ENCODE measurements around the gene IGIP.

IGIP gene

DNA sequence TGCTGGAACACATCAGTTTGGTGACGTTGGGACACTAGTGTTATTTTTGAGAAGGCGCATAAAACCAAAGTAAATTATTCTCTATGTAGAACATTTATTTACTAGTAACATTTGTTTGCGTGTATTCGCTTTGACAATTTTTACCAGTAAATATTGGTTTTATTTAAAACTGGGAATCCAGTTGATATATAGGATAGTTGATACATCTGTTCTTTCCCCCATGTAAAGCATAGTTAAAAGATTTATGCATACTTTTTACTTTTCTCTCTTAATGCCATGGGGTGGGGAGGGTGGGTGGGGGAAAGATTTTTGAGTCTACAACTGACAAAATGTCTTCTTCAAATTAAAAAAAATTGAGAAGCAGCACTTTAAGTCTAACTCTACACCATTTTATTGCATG lies at the start of gene IGIP:
TSS of gene IGIP (plus strand) at position 301 of the 400 bp plus-strand sequence. CDS start 2,540 bp downstream, outside the sequence.
- FAIRE-seq, result no peak

DNA sequence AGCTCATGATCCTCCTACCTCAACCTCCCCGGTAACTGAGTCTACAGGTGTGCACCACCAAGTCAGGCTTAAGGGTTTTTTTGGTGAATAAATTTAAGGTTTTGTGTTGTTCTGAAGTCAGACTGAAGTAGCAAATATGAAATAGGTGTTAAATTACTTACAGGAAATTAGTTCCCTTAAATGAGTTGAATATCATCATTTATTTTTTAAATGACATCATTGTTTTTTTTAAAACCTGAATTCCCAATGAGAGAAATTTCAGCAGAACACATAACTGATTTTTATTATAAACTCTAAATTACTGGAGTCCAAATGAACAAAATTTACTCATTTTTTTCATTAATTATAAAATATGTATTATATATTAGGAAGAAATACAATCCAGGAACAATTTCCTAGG lies 49.6 kb upstream of the IGIP start:
- FAIRE-seq, result no peak

DNA sequence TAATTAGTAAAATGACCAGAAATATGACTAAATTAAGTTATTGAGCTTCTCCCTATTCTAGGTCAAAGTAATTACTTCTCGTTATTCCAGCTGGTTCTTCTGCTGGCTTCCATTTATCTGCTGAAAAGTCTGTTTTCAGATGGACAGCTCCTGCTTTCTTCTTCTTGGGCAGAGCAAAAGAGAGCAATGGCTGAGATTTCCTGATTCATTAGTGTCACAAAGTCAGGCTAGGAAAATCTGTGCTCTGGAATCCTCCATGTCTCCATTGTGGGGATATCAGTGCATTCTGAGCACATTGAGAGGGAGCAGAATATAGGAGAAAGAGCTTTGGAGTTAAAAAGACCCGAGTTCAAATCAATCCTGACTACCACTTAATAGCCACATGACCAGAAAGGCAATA lies 48.9 kb upstream of the IGIP start:
- no peak for FAIRE-seq

DNA sequence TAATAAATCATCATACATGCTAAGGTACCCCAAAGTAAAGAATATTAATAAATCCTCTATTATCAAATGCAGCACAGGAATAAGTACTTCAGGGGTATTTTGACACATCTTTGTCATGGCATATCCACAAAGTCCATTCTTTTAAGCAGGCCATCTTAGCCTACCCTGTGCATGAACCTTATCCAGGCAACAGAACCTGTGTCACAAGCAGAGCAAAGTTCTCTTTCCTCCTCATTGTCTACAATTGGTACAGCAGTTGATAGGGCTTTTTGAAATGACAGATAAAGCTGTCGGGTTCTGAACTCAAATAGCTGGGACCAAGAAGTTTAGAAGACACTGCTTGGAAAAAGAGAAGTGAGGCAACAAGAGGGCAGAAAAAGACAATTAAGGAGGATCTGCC lies 42.6 kb upstream of the IGIP start:
- no peak for FAIRE-seq

DNA sequence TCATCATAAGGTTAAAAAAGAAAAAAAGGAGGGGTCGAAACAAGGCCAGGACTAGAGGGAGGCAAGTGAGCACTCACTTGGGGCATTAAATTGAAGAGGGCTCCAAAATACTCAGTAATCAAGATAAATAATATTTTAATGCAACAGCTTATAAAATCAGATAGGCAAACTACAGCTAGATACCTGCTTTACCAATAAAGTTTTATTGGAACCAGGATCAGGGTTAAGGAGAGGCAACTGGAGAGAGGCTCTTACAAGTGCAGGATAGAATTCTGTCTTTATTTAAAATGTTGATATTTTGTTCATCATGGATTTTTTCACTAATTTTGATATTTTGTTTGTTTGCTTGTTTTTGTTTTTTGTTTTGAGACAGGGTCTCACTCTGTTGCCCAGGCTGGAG lies 42.1 kb upstream of the IGIP start:
- no peak for FAIRE-seq

DNA sequence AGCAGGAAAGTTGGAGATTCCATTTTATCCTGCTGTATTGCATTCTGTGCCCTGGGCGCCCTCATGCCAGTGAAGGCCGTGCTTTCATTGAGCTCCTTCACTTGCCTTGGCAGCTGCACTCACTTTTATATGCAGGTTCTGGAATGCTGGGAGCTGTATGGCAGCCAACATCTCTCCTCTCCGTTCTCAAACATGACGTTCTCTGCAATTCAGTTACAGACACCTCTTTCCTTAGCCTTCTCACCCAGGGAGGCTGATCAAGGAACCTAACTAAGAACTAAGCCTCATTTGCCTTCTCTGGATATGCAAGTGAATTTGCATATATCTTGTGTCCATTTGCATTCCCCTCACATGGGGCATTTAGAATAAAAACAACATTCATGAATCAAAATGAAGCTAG lies 41.2 kb upstream of the IGIP start:
- FAIRE-seq, result no peak

DNA sequence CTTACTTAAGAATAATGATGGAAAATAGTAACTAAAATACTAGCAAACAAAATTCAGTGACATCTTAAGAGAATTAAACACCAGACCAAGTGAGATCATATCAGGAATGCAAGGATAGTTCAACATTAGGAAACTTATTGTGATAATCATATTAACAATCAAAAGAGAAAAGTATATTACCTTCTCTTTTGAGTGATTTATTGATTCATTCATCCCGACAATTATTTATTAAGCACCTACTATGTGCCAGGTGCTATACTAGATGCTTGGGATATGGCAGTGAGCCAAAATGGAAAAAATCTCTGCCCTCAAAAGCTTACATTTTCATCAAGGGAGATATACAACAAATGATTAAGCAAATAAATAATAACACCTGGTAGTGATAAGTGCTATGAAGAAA lies 35.5 kb upstream of the IGIP start:
- FAIRE-seq, result no peak

DNA sequence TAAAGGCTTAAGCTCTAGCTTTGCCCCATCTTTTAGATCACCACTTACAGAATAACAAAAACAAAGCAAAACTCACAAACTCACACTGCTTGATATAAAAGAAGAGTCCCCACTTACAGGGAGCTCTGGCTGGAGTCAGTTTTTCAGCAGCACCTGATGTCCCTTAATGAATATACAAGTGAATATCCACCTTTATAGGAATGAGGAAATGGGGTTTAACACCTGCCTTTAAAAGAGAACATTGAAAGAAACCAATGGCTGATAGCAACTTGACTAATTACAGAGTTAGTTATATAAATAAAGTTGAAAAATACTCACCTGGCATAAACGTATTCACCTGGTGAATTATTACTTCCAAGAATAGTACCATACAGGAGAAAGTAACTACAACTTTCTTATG lies 32.6 kb upstream of the IGIP start:
- no peak for FAIRE-seq

DNA sequence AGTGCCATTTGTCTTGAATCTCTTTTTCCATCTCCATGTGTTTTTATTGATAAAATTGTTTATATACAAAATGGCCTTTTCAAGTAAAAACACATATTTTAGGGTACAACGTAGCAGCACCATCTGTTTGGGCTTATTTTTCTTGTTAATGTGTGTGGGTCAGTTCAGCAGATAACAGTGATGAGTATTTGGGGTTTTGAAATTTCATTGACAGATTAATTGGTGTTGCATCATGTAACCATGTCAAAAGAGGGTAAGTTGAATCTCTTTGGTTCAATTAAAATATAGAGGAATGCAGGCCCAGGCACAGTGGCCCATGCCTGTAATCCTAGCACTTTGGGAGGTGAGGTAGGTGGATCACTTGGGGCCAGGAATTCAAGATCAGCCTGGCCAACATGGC lies 31.9 kb upstream of the IGIP start:
- FAIRE-seq, result no peak

DNA sequence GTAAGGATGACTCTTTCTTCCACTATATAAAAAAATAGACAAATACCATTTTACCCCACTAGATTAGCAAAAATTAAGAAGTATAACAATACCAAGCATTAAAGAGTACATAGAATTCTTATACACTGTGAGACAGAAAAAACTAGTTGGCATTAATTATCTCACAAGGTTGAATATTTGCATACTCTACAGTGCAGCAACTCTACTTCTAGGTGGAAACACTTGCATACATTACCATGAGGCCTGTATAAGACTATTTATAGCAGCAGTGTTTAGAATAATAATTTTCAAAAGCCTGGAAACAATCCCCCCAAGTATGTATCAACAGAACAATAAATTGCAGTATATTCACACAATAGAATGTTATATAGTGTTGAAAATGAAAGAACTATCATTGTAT lies 30.8 kb upstream of the IGIP start:
- no peak for FAIRE-seq

DNA sequence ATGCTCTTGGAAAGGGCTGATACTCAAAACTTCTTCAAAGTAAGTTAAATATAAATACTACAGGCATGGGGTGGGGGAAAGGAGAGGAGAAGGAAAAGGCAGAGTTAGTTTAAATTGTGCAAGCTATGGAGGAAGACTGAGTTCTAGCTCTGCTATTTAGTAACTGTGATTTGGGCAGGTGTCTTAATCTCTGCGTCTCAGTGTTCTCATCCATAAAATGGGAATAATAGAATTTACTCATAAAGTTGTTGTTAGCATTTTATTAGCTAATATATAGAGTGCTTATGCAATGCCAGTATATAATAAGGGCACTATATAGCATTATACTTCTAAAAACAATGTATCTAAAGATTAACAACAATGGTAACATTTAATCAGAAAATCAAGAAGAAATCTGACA lies 24.6 kb upstream of the IGIP start:
- no peak for FAIRE-seq

DNA sequence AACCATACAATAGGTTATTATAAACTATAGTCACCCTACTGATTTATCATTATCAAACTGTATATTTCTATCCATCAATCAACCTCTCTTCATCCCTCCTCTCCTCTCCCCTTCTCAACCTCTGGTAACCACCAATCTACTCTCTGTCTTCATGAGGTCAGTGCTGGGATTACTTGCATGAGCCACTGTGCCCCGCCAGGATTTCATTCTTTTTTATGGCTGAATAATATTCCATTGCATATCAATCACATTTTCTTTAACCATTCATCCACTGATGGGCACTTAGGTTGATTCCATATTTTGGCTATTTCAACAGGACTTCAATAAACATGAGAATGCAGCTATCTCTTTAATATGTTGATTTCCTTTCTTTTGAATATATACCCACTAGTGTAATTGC lies 22.6 kb upstream of the IGIP start:
- FAIRE-seq, result no peak

DNA sequence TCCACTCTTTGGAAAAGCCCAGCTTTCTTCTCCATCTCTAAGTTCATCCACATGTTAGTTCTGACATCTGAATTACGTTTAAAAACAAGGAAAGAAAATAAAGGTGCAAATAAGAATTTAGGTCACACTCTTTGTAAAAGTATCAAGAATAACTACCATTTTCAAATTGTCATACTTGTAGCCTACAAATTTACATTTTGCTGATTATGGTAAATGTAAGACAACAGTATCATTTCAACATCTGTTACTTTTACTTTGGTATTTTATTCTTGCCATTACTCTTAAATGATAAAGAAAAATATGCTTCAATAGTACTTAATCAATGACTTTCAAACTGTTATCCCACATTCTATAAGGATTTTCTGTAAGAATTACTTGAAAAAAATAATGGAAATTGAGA lies 21.6 kb upstream of the IGIP start:
- no peak for FAIRE-seq

DNA sequence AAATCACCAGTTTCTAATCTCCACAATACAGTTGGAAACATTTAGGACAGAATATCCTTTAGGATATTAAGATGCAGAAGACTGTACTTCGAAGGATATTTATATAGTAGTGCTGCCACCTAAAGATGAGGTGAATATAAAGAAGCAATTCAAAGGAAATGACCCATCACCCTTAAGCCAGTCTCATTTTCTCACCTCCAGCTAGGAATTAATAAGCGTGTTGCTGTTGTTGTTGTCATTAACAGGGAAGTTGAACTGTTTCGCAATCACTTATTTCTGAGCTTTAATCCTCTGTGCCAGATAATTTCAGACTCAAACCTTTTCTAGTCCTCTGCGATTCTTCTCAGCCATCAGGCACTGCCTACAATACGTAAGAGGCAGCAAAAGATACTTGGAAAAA lies 19.6 kb upstream of the IGIP start:
- no peak for FAIRE-seq

DNA sequence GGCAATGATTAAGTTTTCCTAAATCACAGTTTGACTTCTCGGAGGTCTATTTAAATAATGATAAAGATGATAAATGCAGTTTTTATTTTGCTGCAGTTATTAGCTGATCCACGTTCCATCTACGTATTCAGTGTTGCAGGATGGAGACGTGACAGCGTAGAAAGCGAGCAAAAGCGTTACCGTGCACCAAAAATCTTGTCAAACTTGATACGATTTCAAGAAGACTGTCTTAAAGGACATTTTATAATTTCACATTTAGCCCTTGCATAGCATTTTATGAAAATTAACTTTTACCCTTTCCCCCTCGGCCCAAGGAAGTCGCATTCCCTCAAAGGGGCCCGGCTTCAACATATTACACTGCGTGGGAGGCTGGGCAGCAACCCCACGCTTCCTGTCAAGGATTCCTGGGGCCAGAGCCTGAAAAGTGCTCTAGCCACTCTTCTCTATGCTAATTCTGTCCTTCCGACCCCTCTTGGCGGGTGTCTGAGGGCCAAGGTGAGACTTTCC lies 18.9 kb upstream of the IGIP start:
- FAIRE-seq, result no peak

DNA sequence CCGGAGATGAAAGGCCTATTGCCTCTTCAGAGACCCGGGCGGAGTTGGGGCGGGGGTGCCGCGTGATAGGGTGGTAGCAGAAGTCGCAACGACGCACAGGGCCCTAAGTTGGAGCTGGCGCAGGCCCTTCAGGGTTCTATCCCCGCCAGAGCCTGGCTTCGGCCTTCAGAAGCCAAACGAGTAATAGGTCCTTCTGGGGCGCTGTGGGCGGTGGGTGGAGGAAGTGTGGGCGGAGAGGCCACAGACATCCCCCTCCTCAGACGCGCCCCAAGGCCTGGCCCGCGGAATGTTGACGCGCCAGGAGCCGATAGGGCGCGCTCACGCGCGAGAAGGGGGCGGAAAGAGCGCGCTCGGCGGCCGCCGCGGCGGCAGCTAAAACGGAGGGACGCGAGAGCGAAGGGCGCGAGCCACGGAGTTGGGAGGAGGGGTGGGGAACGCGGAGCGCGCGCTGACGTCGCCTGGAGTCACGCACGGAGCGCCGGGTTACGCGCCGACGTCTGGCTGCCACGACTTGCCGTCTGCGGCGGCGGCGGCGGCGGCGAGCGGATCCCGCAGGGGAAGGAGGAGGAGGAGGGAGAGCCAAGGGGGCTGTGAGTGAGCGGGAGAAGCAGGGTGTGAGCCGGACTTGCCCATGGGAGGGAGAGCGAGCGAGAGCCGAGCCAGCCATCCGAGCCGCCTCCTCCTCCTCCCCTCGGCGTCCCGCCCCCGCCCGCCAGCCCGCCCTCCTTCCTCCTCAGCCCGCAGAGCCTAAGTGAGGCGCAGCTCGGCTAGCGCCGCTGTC lies 18.2 kb upstream of the IGIP start:
- FAIRE-seq, result no peak

DNA sequence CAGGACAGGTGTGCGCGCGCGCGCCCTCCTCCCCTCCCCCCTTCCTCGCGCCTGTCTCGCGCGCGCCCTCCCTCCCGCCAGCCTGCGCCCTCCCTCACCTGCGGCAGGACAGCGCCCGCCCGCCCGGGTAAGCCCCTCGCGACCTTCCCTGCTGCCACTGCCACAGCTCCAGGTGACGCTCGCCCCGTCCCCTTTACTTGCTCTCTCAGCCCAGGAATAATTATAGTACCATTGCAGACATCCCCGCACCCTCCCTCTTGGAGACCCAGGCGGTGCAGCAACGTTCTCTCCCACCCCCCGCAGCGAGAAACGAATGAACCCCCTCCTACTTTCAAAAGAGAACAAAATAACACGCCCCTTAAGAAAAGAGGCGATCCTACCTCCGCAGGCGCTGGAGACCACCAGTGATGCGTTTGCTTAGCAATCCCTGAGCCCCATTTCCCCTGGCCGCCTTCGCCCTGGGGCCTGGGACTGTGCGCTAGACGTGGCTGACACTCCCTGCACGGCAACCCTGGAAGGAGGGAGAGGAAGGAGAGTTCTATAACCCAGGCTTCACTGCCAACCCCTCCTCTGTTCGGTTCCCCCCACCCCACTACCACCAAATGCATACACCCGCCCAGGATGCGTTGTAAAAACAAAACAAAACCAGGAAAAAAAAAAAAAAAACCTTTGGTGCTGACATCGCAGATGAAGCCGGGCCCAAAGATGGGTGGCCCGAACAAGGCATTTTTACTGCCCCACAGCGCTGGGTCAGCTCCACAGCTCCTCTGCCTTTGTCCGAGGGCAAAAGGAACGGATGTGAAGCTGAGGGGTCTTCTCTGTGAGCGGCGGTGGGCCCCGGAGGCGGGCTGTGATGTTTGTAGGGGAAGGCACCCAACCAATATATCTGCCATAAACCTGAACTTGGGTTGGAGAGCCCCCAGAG lies 17.4 kb upstream of the IGIP start:
- no peak for FAIRE-seq

DNA sequence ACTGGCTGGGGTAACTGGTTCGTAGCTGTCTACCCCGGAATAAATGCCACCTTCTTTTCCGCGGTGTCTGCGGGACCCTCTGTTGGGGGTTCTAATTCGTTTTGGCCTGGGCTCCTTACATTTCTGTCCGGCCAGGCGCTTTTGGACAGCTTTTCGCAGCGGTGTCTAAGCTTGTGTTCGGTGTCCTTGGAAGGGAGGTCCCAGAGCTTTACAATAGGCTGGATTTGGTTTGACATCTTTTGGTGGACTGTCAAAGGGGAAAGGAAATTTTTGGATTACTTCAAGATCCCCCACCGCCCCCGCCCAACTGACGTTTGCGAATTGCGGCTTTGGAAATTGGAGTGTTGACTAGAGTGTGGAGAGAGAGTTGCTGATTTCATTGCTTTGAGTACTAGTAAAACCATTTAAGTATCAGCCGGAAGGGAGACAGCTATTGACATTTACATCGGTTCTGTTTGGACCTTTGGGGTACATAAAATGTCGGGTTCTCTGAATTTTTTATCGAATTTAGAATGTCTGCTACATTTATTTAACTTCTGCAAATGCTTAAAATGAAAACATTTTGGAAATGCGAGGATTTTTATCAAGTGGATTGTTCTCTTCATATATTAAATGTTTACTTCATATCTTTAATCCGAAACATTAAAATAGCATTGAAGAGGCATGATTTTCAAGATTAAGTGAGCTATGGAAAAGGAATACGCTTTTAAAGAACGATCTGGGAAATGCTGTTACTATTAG lies 16.5 kb upstream of the IGIP start:
- FAIRE-seq, result no peak

DNA sequence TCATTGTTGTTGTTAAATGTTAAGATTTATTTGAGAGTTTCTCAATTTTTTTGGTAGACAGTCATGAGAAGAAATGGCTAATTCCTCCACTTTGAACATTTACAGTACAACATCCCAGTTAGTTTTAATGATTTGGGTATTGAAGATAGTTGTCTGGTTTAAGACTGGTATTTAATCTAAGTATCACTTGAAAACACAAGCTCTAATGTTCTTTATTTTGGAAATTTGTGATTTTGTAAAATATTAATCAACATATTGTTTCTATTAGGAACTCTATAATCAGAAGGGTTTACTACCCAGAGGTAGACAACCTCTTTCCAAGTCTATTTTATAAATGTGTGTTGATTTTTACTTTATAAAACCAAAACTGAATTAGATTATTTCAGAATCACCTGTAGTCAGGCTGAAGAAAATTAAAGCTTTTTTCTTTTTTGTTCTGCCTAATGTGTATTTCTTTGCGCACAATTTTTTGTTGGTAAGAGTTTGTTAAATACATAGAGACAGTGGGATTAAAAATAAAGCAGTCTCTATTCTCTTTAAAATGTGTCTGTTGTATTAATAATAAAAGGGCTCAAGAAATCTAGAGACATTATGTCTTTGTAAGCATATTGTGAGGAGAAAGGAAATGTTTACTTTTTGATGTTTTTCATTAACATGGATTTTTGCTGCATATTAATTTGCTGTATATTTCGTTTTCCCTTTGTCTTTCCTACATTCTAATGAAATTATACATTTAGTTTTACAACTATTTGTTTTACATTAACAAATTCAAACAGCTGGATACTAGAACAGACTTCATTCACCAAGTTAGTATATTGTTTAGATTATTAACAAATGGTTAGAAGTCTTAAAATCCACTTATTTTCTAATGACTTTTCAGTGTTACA lies 15.7 kb upstream of the IGIP start:
- FAIRE-seq, result no peak

DNA sequence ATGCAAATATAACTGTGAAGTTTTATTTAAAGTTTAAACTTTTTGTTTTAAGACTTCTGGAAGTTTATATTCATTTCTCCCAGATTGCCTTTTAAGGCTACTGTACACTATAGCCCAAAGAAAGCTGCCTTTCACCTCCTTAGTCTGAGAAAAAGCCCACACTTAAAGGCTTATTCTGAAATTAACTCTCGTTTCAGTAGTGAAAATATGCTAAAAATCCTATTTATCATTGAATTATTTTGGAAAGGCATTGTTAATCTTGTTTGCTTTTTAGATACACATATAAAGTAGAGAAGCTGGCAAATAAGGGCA lies 15.1 kb upstream of the IGIP start:
- FAIRE-seq, result no peak

DNA sequence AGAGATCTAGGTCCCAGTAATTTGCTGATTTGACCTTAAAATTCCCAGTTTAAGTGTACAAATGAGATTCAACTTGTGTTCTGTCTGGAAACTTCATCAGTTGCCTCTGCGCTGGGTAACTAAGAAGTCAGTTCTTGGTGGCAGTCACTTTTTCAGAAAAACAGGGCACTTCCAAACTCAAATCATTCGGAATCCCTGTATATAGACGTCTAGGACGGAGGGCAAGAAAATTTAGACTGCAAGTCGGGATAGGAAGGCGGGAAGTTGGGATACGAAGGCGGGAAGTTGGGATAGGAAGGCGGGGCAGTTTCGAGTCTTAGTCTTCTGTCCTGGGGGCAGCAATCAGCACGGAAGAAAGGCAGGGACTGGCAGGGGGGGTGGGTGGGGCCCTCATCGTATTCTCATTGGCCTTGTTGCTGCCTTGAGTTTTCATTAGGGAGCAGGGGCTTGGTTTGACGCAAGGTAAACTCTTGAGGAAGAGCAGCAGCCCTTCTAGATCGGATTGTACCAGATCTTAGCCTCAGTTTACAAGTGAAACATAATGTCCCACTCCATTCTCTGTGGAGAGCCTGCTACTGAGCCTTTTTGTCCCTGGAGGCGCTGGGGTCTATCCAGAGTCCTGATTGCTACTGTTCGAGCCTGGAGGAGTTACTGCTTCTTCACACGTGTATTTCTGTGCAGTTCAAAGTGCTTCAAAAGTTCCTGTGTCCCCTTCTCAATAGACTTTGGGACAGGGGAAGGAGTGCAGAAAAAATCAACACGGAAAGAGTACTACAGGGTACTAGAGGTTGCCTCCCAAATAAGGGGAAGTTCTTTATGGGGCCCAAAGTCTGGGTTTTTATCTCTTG lies 14.5 kb upstream of the IGIP start:
- no peak for FAIRE-seq
